IMR-90 (cell line): ENCODE measurements around the gene NUDT19. TPM values are rescaled to one million over a fixed set of nuclear protein-coding genes. Genes with fewer than 3 reads are reported as not detected.
A peak's percentile ranks its signal among the peaks of the same experiment; 100 is the strongest.

Experiments used
- ATAC-seq: fragments of 200-7000 bp; cut with Tn5 transposase; 2 replicates; pipeline ENCODE4 v1.9.1; 2020; ENCODE audit warnings: low read depth, mild to moderate bottlenecking, moderate library complexity
- BruUV-seq: library from RNA; stranded (reverse); fragments of 400-500 nt; replicated peaks from 2 replicates; lab custom pipeline; 2021; lab: Mats Ljungman, UMichigan
- CTCF ChIA-PET: fragments of 300-600 bp; formaldehyde crosslinking; extraction: SDS; loops from one replicate; lab custom pipeline; 2021; ENCODE audit warnings: antibody characterized with exemption; lab: Yijun Ruan, JAX
- POLR2A ChIA-PET: fragments of 300-600 bp; sonication (Branson Sonifier 250); formaldehyde crosslinking; loops from one replicate; lab custom pipeline; 2022; ENCODE audit warnings: antibody characterized with exemption; ENCODE audit not compliant: unreplicated experiment; lab: Charles Lee
- DNase-seq: peaks from one replicate; pipeline ENCODE4 v3.0.0; 2013
- H2AFZ ChIP-seq: replicated peaks from 2 replicates; pipeline ENCODE3; 2013; ENCODE audit warnings: low read length, mild to moderate bottlenecking; ENCODE audit not compliant: poor library complexity
- H2AK5ac ChIP-seq: 2 replicates; pipeline ENCODE4 v1.6.1; 2013; ENCODE audit warnings: low read depth, low read length, inconsistent platforms
- H2AK9ac ChIP-seq: replicated peaks from 2 replicates; pipeline ENCODE3; 2013; ENCODE audit warnings: mild to moderate bottlenecking, low read depth, low read length, moderate library complexity; ENCODE audit not compliant: poor library complexity
- H2BK120ac ChIP-seq: 2 replicates; pipeline ENCODE4 v1.6.1; 2013; ENCODE audit warnings: low read depth, low read length, inconsistent platforms
- H2BK15ac ChIP-seq: 3 replicates; pipeline ENCODE4 v1.6.1; 2013; ENCODE audit warnings: low read depth, low read length, inconsistent platforms
- H2BK20ac ChIP-seq: 2 replicates; pipeline ENCODE4 v1.6.1; 2013; ENCODE audit warnings: low read depth, mild to moderate bottlenecking, inconsistent platforms, low read length, moderate library complexity
- H2BK5ac ChIP-seq: 2 replicates; pipeline ENCODE4 v1.6.1; 2013; ENCODE audit warnings: mild to moderate bottlenecking, low read depth, low read length, inconsistent platforms; ENCODE audit not compliant: poor library complexity, severe bottlenecking
- H3K14ac ChIP-seq: replicated peaks from 2 replicates; pipeline ENCODE4 v1.6.1; 2013; ENCODE audit warnings: low read depth, low read length, inconsistent platforms
- H3K18ac ChIP-seq: 2 replicates; pipeline ENCODE4 v1.6.1; 2013; ENCODE audit warnings: low read depth, low read length, control low read depth
- H3K23ac ChIP-seq: 2 replicates; pipeline ENCODE4 v1.6.1; 2013; ENCODE audit warnings: low read depth, low read length, inconsistent platforms
- H3K27ac ChIP-seq: 2 replicates; pipeline ENCODE4 v1.5.1; 2013; ENCODE audit warnings: mild to moderate bottlenecking, control low read depth, low read length; ENCODE audit not compliant: insufficient read depth
- H3K27me3 ChIP-seq: 2 replicates; pipeline ENCODE4 v1.6.1; 2013; ENCODE audit warnings: low read length; ENCODE audit not compliant: control insufficient read depth, insufficient read depth
- H3K36me3 ChIP-seq: 2 replicates; pipeline ENCODE4 v1.6.1; 2013; ENCODE audit warnings: low read length, mixed read lengths; ENCODE audit not compliant: control insufficient read depth, insufficient read depth
- H3K4ac ChIP-seq: 2 replicates; pipeline ENCODE4 v1.6.1; 2013; ENCODE audit warnings: low read depth, low read length, inconsistent platforms
- H3K4me1 ChIP-seq: 2 replicates; pipeline ENCODE4 v1.6.1; 2013; ENCODE audit warnings: low read length, mixed read lengths; ENCODE audit not compliant: control insufficient read depth, insufficient read depth
- H3K4me2 ChIP-seq: 2 replicates; pipeline ENCODE4 v1.6.1; 2013; ENCODE audit warnings: low read depth, mild to moderate bottlenecking, control low read depth, low read length, moderate library complexity
- H3K4me3 ChIP-seq: 2 replicates; pipeline ENCODE4 v1.5.1; 2013; ENCODE audit warnings: low read depth, mild to moderate bottlenecking, control low read depth, low read length, moderate library complexity; ENCODE audit not compliant: insufficient read depth
- H3K56ac ChIP-seq: 2 replicates; pipeline ENCODE4 v1.6.1; 2013; ENCODE audit warnings: low read length, inconsistent platforms; ENCODE audit not compliant: insufficient read depth; ENCODE audit errors: extremely low read depth
- H3K79me1 ChIP-seq, 2 experiments: 2 replicates each; pipeline ENCODE4 v1.6.1; 2013; ENCODE audit warnings: low read length in 2 of 2, inconsistent platforms in 1 of 2, low read depth in 1 of 2
- H3K9ac ChIP-seq: 2 replicates; pipeline ENCODE4 v1.6.1; 2013; ENCODE audit warnings: low read depth, low read length, control low read depth
- H3K9me1 ChIP-seq: 2 replicates; pipeline ENCODE4 v1.6.1; 2013; ENCODE audit warnings: low read length, inconsistent platforms; ENCODE audit not compliant: insufficient read depth
- H3K9me3 ChIP-seq: 2 replicates; pipeline ENCODE4 v1.6.1; 2013; ENCODE audit warnings: low read length; ENCODE audit not compliant: control insufficient read depth, insufficient read depth
- H4K20me1 ChIP-seq: 2 replicates; pipeline ENCODE4 v1.6.1; 2013; ENCODE audit warnings: low read length, inconsistent platforms; ENCODE audit not compliant: insufficient read depth
- H4K5ac ChIP-seq: 2 replicates; pipeline ENCODE4 v1.6.1; 2013; ENCODE audit warnings: mild to moderate bottlenecking, low read depth, low read length, control low read depth
- H4K8ac ChIP-seq, 2 experiments: 2 replicates each; pipeline ENCODE4 v1.6.1; 2013; ENCODE audit warnings: low read depth in 2 of 2, low read length in 2 of 2, control low read depth in 1 of 2, inconsistent platforms in 1 of 2
- H4K91ac ChIP-seq: 2 replicates; pipeline ENCODE4 v1.6.1; 2013; ENCODE audit warnings: low read depth, low read length, inconsistent platforms; ENCODE audit not compliant: insufficient read depth
- NFE2L2 ChIP-seq: fragments of 150-350 bp; IDR thresholded peaks from 2 replicates; pipeline ENCODE4 v1.6.1; 2016; ENCODE audit warnings: low read depth, mild to moderate bottlenecking, low read length
- POLR2A ChIP-seq: IDR thresholded peaks from 2 replicates; pipeline ENCODE4 v1.6.1; 2012; ENCODE audit warnings: mild to moderate bottlenecking, low read depth, low read length
- RFX5 ChIP-seq: IDR thresholded peaks from 2 replicates; pipeline ENCODE4 v1.8.0; 2012; ENCODE audit warnings: low read depth, mild to moderate bottlenecking, low read length, moderate library complexity
- SMC3 ChIP-seq: fragments of 150-350 bp; IDR thresholded peaks from 2 replicates; pipeline ENCODE4 v1.6.1; 2016; ENCODE audit warnings: low read depth, mild to moderate bottlenecking, antibody characterized with exemption, low read length, moderate library complexity
- WGBS, 2 experiments: methylation state at CpG; one replicate each; pipeline versions ENCODE4 v1.1.5 to v1.1.7; 2013; ENCODE audit warnings: missing lambda C conversion rate in 2 of 2; ENCODE audit not compliant: insufficient read length in 1 of 2; ENCODE audit errors: extremely low coverage in 2 of 2; 5-methylcytosine and 5-hydroxymethylcytosine counted together
- dilution Hi-C: fragments of 300-500 bp; cut with HindIII; formaldehyde crosslinking; loops from one replicate; pipeline ENCODE4 v1.14.3; 2018; ENCODE audit warnings: low sequenced_read_pairs; ENCODE audit not compliant: unreplicated experiment
- in situ Hi-C: fragments of 300-500 bp; cut with MboI; formaldehyde crosslinking; loops from 3 replicates; pipeline ENCODE4 v1.14.3; 2019; ENCODE audit warnings: low sequenced_read_pairs, inconsistent platforms, mixed read lengths
- intact Hi-C: fragments of 100-400 bp; cut with micrococcal nuclease; formaldehyde crosslinking; loops from 2 replicates; pipeline ENCODE4 v1.10.0; 2022
- polyA plus RNA-seq, 3 experiments: library from polyadenylated mRNA; depleted of rRNA; stranded (reverse); fragments of >200 nt; gene quantifications; 2 replicates each; pipeline ENCODE4 v1.2.3, GENCODE V29; 2012; ENCODE audit warnings: low replicate concordance in 1 of 3
- total RNA-seq: library from RNA; depleted of rRNA; stranded (reverse); fragments of >200 nt; gene quantifications from 2 replicates; pipeline ENCODE4 v1.2.3, GENCODE V29; 2012
- TF ChIP-seq, protein P1 (sequence below): conservative IDR thresholded peaks from 2 replicates; pipeline ENCODE4 v1.5.1; 2012; ENCODE audit warnings: mild to moderate bottlenecking, low read depth, low read length, improper control_type of control experiment
- TF ChIP-seq, protein P2 (sequence below): fragments of 150-350 bp; IDR thresholded peaks from 2 replicates; pipeline ENCODE4 v1.6.1; 2016; ENCODE audit warnings: low read depth, mild to moderate bottlenecking, low read length, moderate library complexity, borderline replicate concordance
- TF ChIP-seq, protein P3 (sequence below): fragments of 150-350 bp; IDR thresholded peaks from 2 replicates; pipeline ENCODE4 v1.6.1; 2017; ENCODE audit warnings: mild to moderate bottlenecking, antibody characterized with exemption, low read length, low read depth

The NUDT19 gene
- total and polyA plus RNA-seq, 2 of the 4 experiments (the other 2 are of a cell fraction): 4.1 to 4.5 TPM

DNA sequence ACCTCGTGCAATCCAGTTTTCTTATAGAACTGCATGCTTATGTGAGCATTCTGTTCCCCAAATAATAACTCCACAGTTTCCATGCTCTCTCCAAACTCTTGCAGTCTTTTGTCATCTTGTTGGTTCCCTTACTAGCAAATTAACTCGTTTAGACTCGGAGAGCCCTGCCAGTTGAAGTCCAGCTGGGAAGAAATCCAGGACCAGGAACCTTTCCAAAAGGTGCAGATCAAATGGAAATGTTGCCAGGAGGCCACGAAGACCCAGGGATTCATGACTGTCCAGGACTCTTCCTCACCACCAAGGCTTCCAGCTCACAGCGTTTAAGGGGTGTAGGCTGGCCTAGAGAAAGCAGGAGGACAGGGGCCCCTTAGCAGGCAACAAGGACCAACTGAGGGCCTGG, 25.9 kb downstream of the NUDT19 start:
- H3K23ac ChIP-seq: no peak overlapping the region
- H4K8ac ChIP-seq: no peak overlapping the region
- no peak for TF ChIP-seq POLR2A
- no peak for TF ChIP-seq RFX5
- TF ChIP-seq, protein P1, sequence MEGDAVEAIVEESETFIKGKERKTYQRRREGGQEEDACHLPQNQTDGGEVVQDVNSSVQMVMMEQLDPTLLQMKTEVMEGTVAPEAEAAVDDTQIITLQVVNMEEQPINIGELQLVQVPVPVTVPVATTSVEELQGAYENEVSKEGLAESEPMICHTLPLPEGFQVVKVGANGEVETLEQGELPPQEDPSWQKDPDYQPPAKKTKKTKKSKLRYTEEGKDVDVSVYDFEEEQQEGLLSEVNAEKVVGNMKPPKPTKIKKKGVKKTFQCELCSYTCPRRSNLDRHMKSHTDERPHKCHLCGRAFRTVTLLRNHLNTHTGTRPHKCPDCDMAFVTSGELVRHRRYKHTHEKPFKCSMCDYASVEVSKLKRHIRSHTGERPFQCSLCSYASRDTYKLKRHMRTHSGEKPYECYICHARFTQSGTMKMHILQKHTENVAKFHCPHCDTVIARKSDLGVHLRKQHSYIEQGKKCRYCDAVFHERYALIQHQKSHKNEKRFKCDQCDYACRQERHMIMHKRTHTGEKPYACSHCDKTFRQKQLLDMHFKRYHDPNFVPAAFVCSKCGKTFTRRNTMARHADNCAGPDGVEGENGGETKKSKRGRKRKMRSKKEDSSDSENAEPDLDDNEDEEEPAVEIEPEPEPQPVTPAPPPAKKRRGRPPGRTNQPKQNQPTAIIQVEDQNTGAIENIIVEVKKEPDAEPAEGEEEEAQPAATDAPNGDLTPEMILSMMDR: no peak
- TF ChIP-seq, protein P2, sequence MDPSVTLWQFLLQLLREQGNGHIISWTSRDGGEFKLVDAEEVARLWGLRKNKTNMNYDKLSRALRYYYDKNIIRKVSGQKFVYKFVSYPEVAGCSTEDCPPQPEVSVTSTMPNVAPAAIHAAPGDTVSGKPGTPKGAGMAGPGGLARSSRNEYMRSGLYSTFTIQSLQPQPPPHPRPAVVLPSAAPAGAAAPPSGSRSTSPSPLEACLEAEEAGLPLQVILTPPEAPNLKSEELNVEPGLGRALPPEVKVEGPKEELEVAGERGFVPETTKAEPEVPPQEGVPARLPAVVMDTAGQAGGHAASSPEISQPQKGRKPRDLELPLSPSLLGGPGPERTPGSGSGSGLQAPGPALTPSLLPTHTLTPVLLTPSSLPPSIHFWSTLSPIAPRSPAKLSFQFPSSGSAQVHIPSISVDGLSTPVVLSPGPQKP: no peak
- TF ChIP-seq NFE2L2: no peak
- TF ChIP-seq, protein P3, sequence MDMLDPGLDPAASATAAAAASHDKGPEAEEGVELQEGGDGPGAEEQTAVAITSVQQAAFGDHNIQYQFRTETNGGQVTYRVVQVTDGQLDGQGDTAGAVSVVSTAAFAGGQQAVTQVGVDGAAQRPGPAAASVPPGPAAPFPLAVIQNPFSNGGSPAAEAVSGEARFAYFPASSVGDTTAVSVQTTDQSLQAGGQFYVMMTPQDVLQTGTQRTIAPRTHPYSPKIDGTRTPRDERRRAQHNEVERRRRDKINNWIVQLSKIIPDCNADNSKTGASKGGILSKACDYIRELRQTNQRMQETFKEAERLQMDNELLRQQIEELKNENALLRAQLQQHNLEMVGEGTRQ: no peak
- no peak for TF ChIP-seq SMC3
- 57% methylated on average over 1 of the region's 5 CpGs; no CpG with 5 or more reads in 1 of the 2 experiments for WGBS, 2 experiments
- H3K27ac ChIP-seq: no peak overlapping the region
- H3K9me3 ChIP-seq: no peaks in the 10 kb centered on the region
- no peaks in the 10 kb centered on the region for H3K9me1 ChIP-seq
- no peak overlapping the region for H3K56ac ChIP-seq
- peak overlapping the region; percentile 42 for H2AK9ac ChIP-seq
- intact Hi-C loops (no loop called here), in situ Hi-C loops (no loop called here), dilution Hi-C loops (no loop called here)
- no peak overlapping the region for H3K4me2 ChIP-seq
- H3K4me3 ChIP-seq: no peak overlapping the region
- no peak overlapping the region for H3K9ac ChIP-seq
- no peak overlapping the region for H2AFZ ChIP-seq
- no peak overlapping the region for H2BK5ac ChIP-seq
- no TSS peak for BruUV-seq
- no peak overlapping the region for H2AK5ac ChIP-seq
- DNase-seq (no peak), ATAC-seq (no peak)
- no peak overlapping the region for H3K4ac ChIP-seq
- H4K5ac ChIP-seq: no peak overlapping the region
- H3K4me1 ChIP-seq: no peaks in the 10 kb centered on the region
- H3K36me3 ChIP-seq: peaks cover 5% of the 10 kb centered on the region; the same call in 1 of the 2 replicates
- H2BK20ac ChIP-seq: no peak overlapping the region
- H4K20me1 ChIP-seq: no peaks in the 10 kb centered on the region
- H3K18ac ChIP-seq: no peak overlapping the region
- no peak overlapping the region for H2BK15ac ChIP-seq
- H3K79me1 ChIP-seq: no peaks in the 10 kb centered on the region
- no peak overlapping the region for H2BK120ac ChIP-seq
- H4K91ac ChIP-seq: no peak overlapping the region
- ChIA-PET POLR2A (no interaction called here), CTCF (no interaction called here)
- no peak overlapping the region for H3K14ac ChIP-seq
- no peaks in the 10 kb centered on the region for H3K27me3 ChIP-seq
